Endodermal cell (in vitro differentiated cells): ENCODE data around the gene SLC5A11. TPM values are rescaled to one million over a fixed set of nuclear protein-coding genes. Genes with fewer than 3 reads are reported as not detected.

Experiments used
- DNase-seq: peaks from one replicate; pipeline ENCODE4 v3.0.0-alpha.2; 2017
- H3K27ac ChIP-seq: 2 replicates; pipeline ENCODE4 v1.5.1; 2013; ENCODE audit warnings: mild to moderate bottlenecking, low read depth, low read length, moderate library complexity
- H3K27me3 ChIP-seq: 2 replicates; pipeline ENCODE4 v1.6.1; 2013; ENCODE audit warnings: mild to moderate bottlenecking, low read length, moderate library complexity; ENCODE audit not compliant: insufficient read depth, control insufficient read depth, poor library complexity, severe bottlenecking
- H3K36me3 ChIP-seq: 2 replicates; pipeline ENCODE4 v1.7.0; 2013; ENCODE audit warnings: mild to moderate bottlenecking, low read length, moderate library complexity; ENCODE audit not compliant: control insufficient read depth, insufficient read depth
- H3K4me1 ChIP-seq: one replicate; pipeline ENCODE4 v1.7.0; 2013; ENCODE audit warnings: low read length; ENCODE audit not compliant: control insufficient read depth, insufficient read depth
- H3K4me3 ChIP-seq: 2 replicates; pipeline ENCODE4 v1.5.1; 2013; ENCODE audit warnings: mild to moderate bottlenecking, low read length, moderate library complexity
- H3K9ac ChIP-seq: 2 replicates; pipeline ENCODE4 v1.6.1; 2013; ENCODE audit warnings: mild to moderate bottlenecking, low read length, moderate library complexity; ENCODE audit not compliant: poor library complexity, severe bottlenecking; ENCODE audit errors: extremely low read depth
- H3K9me3 ChIP-seq: 2 replicates; pipeline ENCODE4 v1.6.1; 2013; ENCODE audit warnings: mild to moderate bottlenecking, low read length, moderate library complexity; ENCODE audit not compliant: control insufficient read depth
- H3K27ac Mint-ChIP-seq: 2 replicates; pipeline ENCODE4 v1.8.0; 2020; ENCODE audit warnings: mixed read lengths
- H3K27me3 Mint-ChIP-seq: 2 replicates; pipeline ENCODE4 v1.8.0; 2021; ENCODE audit warnings: mild to moderate bottlenecking, mixed read lengths; ENCODE audit not compliant: insufficient read depth
- H3K36me3 Mint-ChIP-seq: 2 replicates; pipeline ENCODE4 v1.8.0; 2020; ENCODE audit warnings: low read depth, mixed read lengths
- H3K4me1 Mint-ChIP-seq: 2 replicates; pipeline ENCODE4 v1.8.0; 2020; ENCODE audit warnings: mixed read lengths
- H3K4me3 Mint-ChIP-seq: 2 replicates; pipeline ENCODE4 v1.8.0; 2020; ENCODE audit warnings: mild to moderate bottlenecking, moderate library complexity, mixed read lengths
- H3K9me3 Mint-ChIP-seq: 2 replicates; pipeline ENCODE4 v1.8.0; 2020; ENCODE audit warnings: mild to moderate bottlenecking, mixed read lengths
- CTCF ChIP-seq: fragments of 200-600 bp; sonication (generic); conservative IDR thresholded peaks from 2 replicates; pipeline ENCODE4 v1.5.0; 2021; ENCODE audit warnings: antibody characterized with exemption, mild to moderate bottlenecking
- WGBS, 2 experiments: methylation state at CpG; one replicate each; pipeline versions ENCODE4 v1.1.5 to v1.1.7; 2013; ENCODE audit warnings: missing lambda C conversion rate in 2 of 2, mixed read lengths in 1 of 2; ENCODE audit not compliant: insufficient coverage in 1 of 2, insufficient read length in 1 of 2; 5-methylcytosine and 5-hydroxymethylcytosine counted together
- total RNA-seq, 2 donors: library from RNA; stranded (reverse); fragmentation: NEBNext Ultra II Directional in 1 of 2; extraction: Animal tissue kit (Norgen Biotek cat#: 25700) in 1 of 2; gene quantifications; 2 replicates in 1 of 2; 3 replicates in 1 of 2; pipeline ENCODE4 v1.2.1, GENCODE V29; 2021

SLC5A11 gene
- total RNA-seq, 2 donors from 2014 or later: 0.29 TPM; not detected in 1

- Histone ChIP-seq H3K9ac (no peak overlapping the region), H3K27me3 (no peaks in the 10 kb centered on the region), H3K4me3 (no peak overlapping the region), H3K27ac (no peak overlapping the region), H3K36me3 (peaks cover 92% of the 10 kb centered on the region), H3K4me1 (no peaks in the 10 kb centered on the region), H3K9me3 (no peaks in the 10 kb centered on the region)
- Mint-ChIP-seq H3K36me3 (peaks cover 89% of the 10 kb centered on the region), H3K27me3 (no peaks in the 10 kb centered on the region), H3K4me1 (no peaks in the 10 kb centered on the region), H3K4me3 (no peak overlapping the region), H3K27ac (peak overlapping the region; percentile 84), H3K9me3 (no peaks in the 10 kb centered on the region)
- no peak for TF ChIP-seq CTCF
- 93 to 97% methylated on average over 6 to 8 of the region's 8 CpGs for WGBS, 2 experiments
- no peak for DNase-seq
Measured at GRCh38 chr16:24822974-24823373, 22.8 kb upstream of the SLC5A11 start.

GRCh38 chr16:24825696-24826095, 20.1 kb upstream of the SLC5A11 start:
- Histone ChIP-seq H3K27ac (no peak overlapping the region), H3K4me1 (no peaks in the 10 kb centered on the region), H3K4me3 (no peak overlapping the region), H3K9ac (no peak overlapping the region), H3K27me3 (no peaks in the 10 kb centered on the region), H3K9me3 (no peaks in the 10 kb centered on the region), H3K36me3 (peaks cover 66% of the 10 kb centered on the region)
- WGBS, 2 experiments: 93 to 97% methylated on average over 10 of the region's 10 CpGs
- Mint-ChIP-seq H3K27me3 (no peaks in the 10 kb centered on the region), H3K36me3 (peaks cover 67% of the 10 kb centered on the region), H3K9me3 (no peaks in the 10 kb centered on the region), H3K4me3 (no peak overlapping the region), H3K27ac (no peak overlapping the region), H3K4me1 (peaks cover 10% of the 10 kb centered on the region)
- peak; percentile 34 for DNase-seq
- TF ChIP-seq CTCF: no peak

GRCh38 chr16:24826096-24826690, 19.6 kb upstream of the SLC5A11 start:
- no peaks in the 10 kb centered on the region for H3K4me1 ChIP-seq
- Mint-ChIP-seq H3K4me3 (no peak overlapping the region), H3K9me3 (no peaks in the 10 kb centered on the region), H3K27ac (no peak overlapping the region), H3K4me1 (peaks cover 10% of the 10 kb centered on the region), H3K27me3 (no peaks in the 10 kb centered on the region), H3K36me3 (peaks cover 62% of the 10 kb centered on the region)
- H3K27me3 ChIP-seq: no peaks in the 10 kb centered on the region
- H3K9me3 ChIP-seq: no peaks in the 10 kb centered on the region
- H3K9ac ChIP-seq: no peak overlapping the region
- H3K27ac ChIP-seq: no peak overlapping the region
- DNase-seq: peak; percentile 22
- H3K36me3 ChIP-seq: peaks cover 62% of the 10 kb centered on the region
- TF ChIP-seq CTCF: no peak
- no peak overlapping the region for H3K4me3 ChIP-seq
- WGBS, 2 experiments: 92 to 95% methylated on average over 10 to 12 of the region's 12 CpGs
